RWPE1 (cell line): ENCODE data around the gene SLCO4A1.
A peak's percentile ranks its signal among the peaks of the same experiment; 100 is the strongest.

Source experiments
- CTCF ChIA-PET: fragments of 350-600 bp; sonication (Branson Sonifier 250); formaldehyde crosslinking; extraction: SDS; loops from one replicate; lab custom pipeline; 2021; lab: Yijun Ruan, JAX
- POLR2A ChIA-PET: fragments of 400-600 bp; formaldehyde crosslinking; extraction: SDS; loops from one replicate; lab custom pipeline; 2020; ENCODE audit warnings: antibody characterized with exemption; ENCODE audit not compliant: low non-redundant PET; lab: Yijun Ruan, JAX
- DNase-seq: peaks from one replicate; pipeline ENCODE4 v3.0.0; 2012; ENCODE audit warnings: low spot score
- H3K27ac ChIP-seq: fragments of 450-650 bp; 2 replicates; pipeline ENCODE4 v1.5.1; 2017
- CTCF ChIP-seq: fragments of 450-650 bp; conservative IDR thresholded peaks from 2 replicates; pipeline ENCODE4 v1.5.1; 2017; ENCODE audit warnings: low read depth, mild to moderate bottlenecking

Gene SLCO4A1

GRCh38 chr20:62707276-62707920 lies 65.1 kb downstream of the SLCO4A1 start:
- ChIA-PET CTCF (interaction anchor here (0.5 to 3.0 kb wide), 14 partner anchors 10 to 330 kb away, joined by 3 to 29 read pairs (median 4); no protein-coding TSS in a partner anchor), POLR2A (no interaction called here)
- TF ChIP-seq CTCF: no peak
- no peak for DNase-seq
- H3K27ac ChIP-seq: peak overlapping the region; percentile 96

- peak; percentile 66 for TF ChIP-seq CTCF
- POLR2A ChIA-PET: interaction anchor here (1.6 kb wide), 1 partner anchor 86 kb away, joined by 4 read pairs; no protein-coding TSS in a partner anchor
- peak overlapping the region; percentile 96 for H3K27ac ChIP-seq
- DNase-seq: peak; percentile 79
- CTCF ChIA-PET: interaction anchor here (0.5 to 3.0 kb wide), 22 partner anchors 9 to 1570 kb away, joined by 3 to 29 read pairs (median 3); no protein-coding TSS in a partner anchor
Observed at GRCh38 chr20:62707921-62708521, 65.7 kb downstream of the SLCO4A1 start.

- ChIA-PET CTCF (interaction anchor here (0.5 to 3.0 kb wide), 22 partner anchors 13 to 1569 kb away, joined by 3 to 29 read pairs (median 3); no protein-coding TSS in a partner anchor), POLR2A (interaction anchor here (0.7 to 1.6 kb wide), 2 partner anchors 33 to 85 kb away, joined by 3 to 4 read pairs; no protein-coding TSS in a partner anchor)
- peak; percentile 68 for DNase-seq
- TF ChIP-seq CTCF: no peak; the same call in 1 of the 2 replicates
- peak within 1 kb of the TSS; percentile 96 for H3K27ac ChIP-seq
Observed at GRCh38 chr20:62708591-62709536, 66.6 kb downstream of the SLCO4A1 start, which contains the start of gene NTSR1. Gene NTSR1 (plus strand): TSS chr20:62708836. CDS start chr20:62709208, 372 bp downstream.

- CTCF ChIA-PET: interaction anchor here (0.5 to 3.0 kb wide), 7 partner anchors 14 to 299 kb away, joined by 3 to 29 read pairs (median 4); no protein-coding TSS in a partner anchor
Observed at GRCh38 chr20:62709537-62709905, 67.2 kb downstream of the SLCO4A1 start.

GRCh38 chr20:62710221-62710885 lies 68.0 kb downstream of the SLCO4A1 start:
- H3K27ac ChIP-seq: peak overlapping the region; percentile 96
- TF ChIP-seq CTCF: no peak
- no peak for DNase-seq
- ChIA-PET CTCF (interaction anchor here (0.6 to 1.9 kb wide), 4 partner anchors 42 to 309 kb away, joined by 3 to 15 read pairs (median 4); no protein-coding TSS in a partner anchor), POLR2A (interaction anchor here (0.6 kb wide), 2 partner anchors 61 to 347 kb away, joined by 3 to 4 read pairs; no protein-coding TSS in a partner anchor)

More at GRCh38 chr20:62709537-62709905, 67.2 kb downstream of the SLCO4A1 start:
- POLR2A ChIA-PET: interaction anchor here (0.7 to 1.6 kb wide), 2 partner anchors 32 to 85 kb away, joined by 3 to 4 read pairs; no protein-coding TSS in a partner anchor
- DNase-seq: no peak
- no peak for TF ChIP-seq CTCF
- peak overlapping the region; percentile 96 for H3K27ac ChIP-seq
